ENCODE data around the gene FDXR.

DNA sequence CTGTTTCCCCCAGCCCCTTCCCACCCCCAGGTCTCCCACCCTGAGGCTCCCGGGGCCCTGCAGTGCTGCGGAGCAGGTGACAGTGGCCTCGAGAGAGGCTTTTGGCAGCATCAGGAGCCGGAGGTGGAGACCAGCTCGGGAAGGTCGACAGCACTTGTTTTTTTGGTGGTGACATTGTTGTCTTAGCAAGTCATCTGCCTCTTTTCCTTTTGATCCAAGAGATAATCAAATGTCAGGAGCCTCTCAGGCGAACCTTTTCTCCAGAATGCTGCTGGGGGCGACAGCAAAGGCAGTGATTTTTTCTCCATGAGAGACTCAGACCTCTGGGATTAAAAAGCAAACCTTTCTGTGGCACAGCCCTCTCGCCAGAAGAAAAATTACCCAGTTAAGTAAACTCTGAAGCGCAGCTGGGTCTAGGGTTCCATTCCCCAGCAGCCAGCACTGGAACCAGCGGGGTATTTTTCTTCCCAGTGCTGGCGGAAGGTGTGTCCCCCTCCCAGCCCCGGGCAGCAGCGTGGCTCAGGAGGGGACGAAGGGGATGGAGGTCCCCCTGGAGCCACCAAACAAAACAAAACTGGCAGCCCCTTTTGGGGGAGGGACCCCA, 50.4 kb downstream of the FDXR start:
- TF ChIP-seq, protein P1, sequence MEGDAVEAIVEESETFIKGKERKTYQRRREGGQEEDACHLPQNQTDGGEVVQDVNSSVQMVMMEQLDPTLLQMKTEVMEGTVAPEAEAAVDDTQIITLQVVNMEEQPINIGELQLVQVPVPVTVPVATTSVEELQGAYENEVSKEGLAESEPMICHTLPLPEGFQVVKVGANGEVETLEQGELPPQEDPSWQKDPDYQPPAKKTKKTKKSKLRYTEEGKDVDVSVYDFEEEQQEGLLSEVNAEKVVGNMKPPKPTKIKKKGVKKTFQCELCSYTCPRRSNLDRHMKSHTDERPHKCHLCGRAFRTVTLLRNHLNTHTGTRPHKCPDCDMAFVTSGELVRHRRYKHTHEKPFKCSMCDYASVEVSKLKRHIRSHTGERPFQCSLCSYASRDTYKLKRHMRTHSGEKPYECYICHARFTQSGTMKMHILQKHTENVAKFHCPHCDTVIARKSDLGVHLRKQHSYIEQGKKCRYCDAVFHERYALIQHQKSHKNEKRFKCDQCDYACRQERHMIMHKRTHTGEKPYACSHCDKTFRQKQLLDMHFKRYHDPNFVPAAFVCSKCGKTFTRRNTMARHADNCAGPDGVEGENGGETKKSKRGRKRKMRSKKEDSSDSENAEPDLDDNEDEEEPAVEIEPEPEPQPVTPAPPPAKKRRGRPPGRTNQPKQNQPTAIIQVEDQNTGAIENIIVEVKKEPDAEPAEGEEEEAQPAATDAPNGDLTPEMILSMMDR (IDR thresholded peaks at IDR 0.05), result no peak
- TF ChIP-seq POLR2AphosphoS5 (IDR thresholded peaks at IDR 0.05; ENCODE audit: insufficient read depth in 1 of 2, low read depth in 1 of 2), result no peak

Data from vagina (tissue), 2 donors.